ENCODE results near the gene ECPAS. TPM values are rescaled to one million over a fixed set of nuclear protein-coding genes. Genes with fewer than 3 reads are reported as not detected.
A peak's percentile ranks its signal among the peaks of the same experiment; 100 is the strongest.
"Not testable (repeated sequence)": the region's sequence is repeated elsewhere in the genome, so short reads cannot be mapped to it uniquely, and the experiment has no call there.

ECPAS gene
- total RNA-seq, 2 donors from 2014 or later, result 87.8 to 103 TPM

DNA sequence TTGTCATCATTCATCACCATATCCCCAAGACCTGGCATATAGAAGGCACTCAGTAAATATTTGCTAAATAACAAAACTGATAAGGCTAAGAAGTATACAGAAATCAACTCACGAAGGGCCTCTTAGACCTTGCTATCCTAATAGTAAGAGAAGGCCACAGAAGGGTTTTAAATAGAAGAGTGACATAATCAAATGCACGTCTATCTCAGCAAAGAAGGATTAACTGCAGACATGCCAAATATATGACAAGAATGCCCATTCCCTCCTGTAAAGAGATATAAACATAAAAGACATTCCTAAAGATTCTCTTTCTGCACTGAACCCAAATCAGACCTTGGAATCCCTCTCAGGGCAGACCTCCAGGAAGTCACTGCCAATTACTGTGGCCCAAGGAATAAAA is 34.1 kb downstream of the ECPAS start:
- Histone ChIP-seq H3K27me3 (replicated peaks; ENCODE audit: insufficient read depth) (no peaks in the 10 kb centered on the region), H3K9me3 (no peaks in the 10 kb centered on the region), H3K36me3 (no peaks in the 10 kb centered on the region), H3K4me1 (replicated peaks) (no peaks in the 10 kb centered on the region), H3K27ac (no peak overlapping the region), H3K4me3 (no peak overlapping the region)
- intact Hi-C loops (cut with DNase I), result no loop called here
- TF ChIP-seq, protein P1, sequence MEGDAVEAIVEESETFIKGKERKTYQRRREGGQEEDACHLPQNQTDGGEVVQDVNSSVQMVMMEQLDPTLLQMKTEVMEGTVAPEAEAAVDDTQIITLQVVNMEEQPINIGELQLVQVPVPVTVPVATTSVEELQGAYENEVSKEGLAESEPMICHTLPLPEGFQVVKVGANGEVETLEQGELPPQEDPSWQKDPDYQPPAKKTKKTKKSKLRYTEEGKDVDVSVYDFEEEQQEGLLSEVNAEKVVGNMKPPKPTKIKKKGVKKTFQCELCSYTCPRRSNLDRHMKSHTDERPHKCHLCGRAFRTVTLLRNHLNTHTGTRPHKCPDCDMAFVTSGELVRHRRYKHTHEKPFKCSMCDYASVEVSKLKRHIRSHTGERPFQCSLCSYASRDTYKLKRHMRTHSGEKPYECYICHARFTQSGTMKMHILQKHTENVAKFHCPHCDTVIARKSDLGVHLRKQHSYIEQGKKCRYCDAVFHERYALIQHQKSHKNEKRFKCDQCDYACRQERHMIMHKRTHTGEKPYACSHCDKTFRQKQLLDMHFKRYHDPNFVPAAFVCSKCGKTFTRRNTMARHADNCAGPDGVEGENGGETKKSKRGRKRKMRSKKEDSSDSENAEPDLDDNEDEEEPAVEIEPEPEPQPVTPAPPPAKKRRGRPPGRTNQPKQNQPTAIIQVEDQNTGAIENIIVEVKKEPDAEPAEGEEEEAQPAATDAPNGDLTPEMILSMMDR (IDR thresholded peaks at IDR 0.05), result no peak
- TF ChIP-seq POLR2A (IDR thresholded peaks at IDR 0.05) (no peak), POLR2AphosphoS5 (IDR thresholded peaks at IDR 0.05) (no peak)
- DNase-seq (ENCODE audit: low spot score), result no peak
- WGBS, result 43% methylated on average over 2 of the region's 2 CpGs

DNA sequence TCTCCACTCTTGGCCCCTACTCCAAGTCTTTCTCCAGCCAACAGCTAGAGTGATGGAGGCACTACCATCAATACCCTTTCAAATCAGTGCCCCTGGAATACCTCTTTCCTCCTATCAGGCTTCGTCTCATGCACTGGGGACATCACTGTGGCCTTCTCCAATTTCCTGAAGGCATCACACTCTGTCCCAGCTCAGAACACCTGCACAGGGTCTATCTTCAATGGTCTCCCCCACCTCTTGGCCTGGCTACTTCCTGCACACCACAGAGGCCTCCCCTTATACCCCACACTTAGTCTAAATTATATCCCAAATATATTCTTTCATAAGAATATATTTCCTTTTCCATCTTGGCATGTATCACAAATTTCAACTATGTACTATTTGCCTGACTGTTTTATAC is 34.5 kb downstream of the ECPAS start:
- Histone ChIP-seq H3K36me3 (no peaks in the 10 kb centered on the region), H3K27ac (no peak overlapping the region), H3K4me3 (no peak overlapping the region), H3K27me3 (replicated peaks; ENCODE audit: insufficient read depth) (no peaks in the 10 kb centered on the region), H3K9me3 (no peaks in the 10 kb centered on the region), H3K4me1 (replicated peaks) (no peaks in the 10 kb centered on the region)
- TF ChIP-seq POLR2A (IDR thresholded peaks at IDR 0.05), result no peak
- TF ChIP-seq, protein P1 (IDR thresholded peaks at IDR 0.05), result no peak
- no peak for TF ChIP-seq POLR2AphosphoS5 (IDR thresholded peaks at IDR 0.05)
- DNase-seq (ENCODE audit: low spot score), result no peak
- 94% methylated on average over 1 of the region's 1 CpG for WGBS
- intact Hi-C loops (cut with DNase I), result no loop called here

DNA sequence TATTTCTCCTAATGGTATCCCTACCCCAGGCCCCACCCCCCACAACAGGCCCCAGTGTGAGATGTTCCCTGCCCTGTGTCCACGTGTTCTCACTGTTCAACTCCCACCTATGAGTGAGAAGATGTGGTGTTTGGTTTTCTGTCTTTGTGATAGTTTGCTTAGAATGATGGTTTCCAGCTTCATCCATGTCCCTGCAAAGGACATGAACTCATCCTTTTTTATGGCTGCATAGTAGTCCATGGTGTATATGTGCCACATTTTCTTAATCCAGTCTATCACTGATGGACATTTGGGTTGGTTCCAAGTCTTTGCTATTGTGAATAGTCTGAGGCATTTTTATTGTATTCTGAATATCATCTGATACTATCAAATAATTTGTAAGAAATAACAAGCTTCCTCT is 38.4 kb downstream of the ECPAS start:
- intact Hi-C loops (cut with DNase I); H3K36me3 ChIP-seq; H3K4me3 ChIP-seq; H3K27ac ChIP-seq; H3K9me3 ChIP-seq; DNase-seq (ENCODE audit: low spot score); H3K4me1 ChIP-seq (replicated peaks); H3K27me3 ChIP-seq (replicated peaks; ENCODE audit: insufficient read depth): not testable (repeated sequence)
- WGBS, result 100% methylated on average over 1 of the region's 1 CpG

DNA sequence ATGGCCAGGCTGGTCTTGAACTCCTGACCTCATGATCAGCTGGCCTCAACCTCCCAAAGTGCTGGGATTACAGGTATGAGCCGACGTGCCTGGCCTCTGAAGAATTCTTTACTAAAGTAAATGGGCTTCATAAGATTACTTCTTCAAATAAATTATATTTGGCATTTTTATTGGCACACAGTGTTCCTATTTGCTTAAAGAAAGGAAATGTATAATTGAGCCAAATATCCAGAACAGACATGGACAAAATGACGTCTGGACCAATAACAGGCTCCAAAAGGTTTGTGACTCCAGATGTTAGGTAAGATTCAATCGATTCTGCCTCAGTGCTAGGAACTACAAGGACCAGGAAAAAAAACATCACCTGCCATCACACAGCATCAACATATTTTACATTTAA is 40.7 kb downstream of the ECPAS start:
- Histone ChIP-seq H3K27me3 (replicated peaks; ENCODE audit: insufficient read depth) (no peaks in the 10 kb centered on the region), H3K27ac (peak overlapping the region; percentile 42 to 61), H3K4me1 (replicated peaks) (no peaks in the 10 kb centered on the region), H3K36me3 (no peaks in the 10 kb centered on the region), H3K4me3 (no peak overlapping the region), H3K9me3 (no peaks in the 10 kb centered on the region)
- DNase-seq (ENCODE audit: low spot score), result peak; percentile 54
- 6% methylated on average over 4 of the region's 4 CpGs for WGBS
- intact Hi-C loops (cut with DNase I), result no loop called here
- TF ChIP-seq, protein P1 (IDR thresholded peaks at IDR 0.05), result no peak
- TF ChIP-seq POLR2AphosphoS5 (IDR thresholded peaks at IDR 0.05), result peak; percentile 85

DNA sequence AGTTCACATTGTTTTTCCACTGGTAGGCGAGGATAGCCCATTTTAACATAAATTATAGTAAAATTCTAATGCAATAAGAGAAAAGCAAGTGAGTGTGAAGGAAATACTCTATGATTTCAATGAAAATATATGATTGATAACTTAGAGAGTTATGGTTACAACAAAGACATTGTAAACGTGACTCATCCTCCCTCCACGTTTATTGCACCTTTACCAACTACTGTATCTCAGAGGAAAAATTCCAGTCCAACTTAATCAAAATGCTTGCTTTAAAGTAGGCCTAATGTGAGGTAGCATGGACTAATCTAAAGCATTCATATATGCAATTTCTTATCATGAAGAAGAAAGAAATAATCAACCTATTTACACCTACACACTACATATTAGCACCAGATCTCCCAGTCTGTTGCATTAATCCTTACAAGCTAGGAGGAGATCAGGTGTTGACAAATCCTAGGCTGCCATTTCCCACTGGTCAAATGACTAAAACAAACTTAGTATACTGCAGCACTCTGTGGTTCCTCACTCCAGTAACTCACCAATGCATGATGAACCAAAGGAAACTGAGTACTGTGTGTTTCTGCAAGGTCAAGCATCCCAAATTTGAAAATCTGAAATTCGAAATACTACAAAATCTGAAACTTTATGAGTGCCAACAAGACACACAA is 41.7 kb downstream of the ECPAS start:
- intact Hi-C loops (cut with DNase I), result no loop called here
- H3K27me3 ChIP-seq (replicated peaks; ENCODE audit: insufficient read depth), result no peaks in the 10 kb centered on the region
- no peaks in the 10 kb centered on the region for H3K9me3 ChIP-seq
- 87% methylated on average over 4 of the region's 4 CpGs for WGBS
- no peak overlapping the region for H3K4me3 ChIP-seq
- no peak overlapping the region for H3K27ac ChIP-seq
- TF ChIP-seq POLR2AphosphoS5 (IDR thresholded peaks at IDR 0.05) (no peak), POLR2A (IDR thresholded peaks at IDR 0.05) (no peak)
- TF ChIP-seq, protein P1 (IDR thresholded peaks at IDR 0.05), result no peak
- no peak for DNase-seq (ENCODE audit: low spot score)
- H3K4me1 ChIP-seq (replicated peaks), result no peaks in the 10 kb centered on the region
- no peaks in the 10 kb centered on the region for H3K36me3 ChIP-seq
